ENCODE measurements around the gene IDUA.

- no peak for TF ChIP-seq CTCF (IDR thresholded peaks at IDR 0.05; ENCODE audit: low read depth, low read length)
- no peak for TF ChIP-seq EZH2phosphoT487 (IDR thresholded peaks at IDR 0.05; ENCODE audit: low read depth)
These were observed 30.2 kb upstream of the IDUA start for GRCh38 chr4:956531-957230.

Measured in OCI-LY3 (cell line).